Measurements from ENCODE around the gene CTBP2.
"Not testable (repeated sequence)": the region's sequence is repeated elsewhere in the genome, so short reads cannot be mapped to it uniquely, and the experiment has no call there.

Gene CTBP2

DNA sequence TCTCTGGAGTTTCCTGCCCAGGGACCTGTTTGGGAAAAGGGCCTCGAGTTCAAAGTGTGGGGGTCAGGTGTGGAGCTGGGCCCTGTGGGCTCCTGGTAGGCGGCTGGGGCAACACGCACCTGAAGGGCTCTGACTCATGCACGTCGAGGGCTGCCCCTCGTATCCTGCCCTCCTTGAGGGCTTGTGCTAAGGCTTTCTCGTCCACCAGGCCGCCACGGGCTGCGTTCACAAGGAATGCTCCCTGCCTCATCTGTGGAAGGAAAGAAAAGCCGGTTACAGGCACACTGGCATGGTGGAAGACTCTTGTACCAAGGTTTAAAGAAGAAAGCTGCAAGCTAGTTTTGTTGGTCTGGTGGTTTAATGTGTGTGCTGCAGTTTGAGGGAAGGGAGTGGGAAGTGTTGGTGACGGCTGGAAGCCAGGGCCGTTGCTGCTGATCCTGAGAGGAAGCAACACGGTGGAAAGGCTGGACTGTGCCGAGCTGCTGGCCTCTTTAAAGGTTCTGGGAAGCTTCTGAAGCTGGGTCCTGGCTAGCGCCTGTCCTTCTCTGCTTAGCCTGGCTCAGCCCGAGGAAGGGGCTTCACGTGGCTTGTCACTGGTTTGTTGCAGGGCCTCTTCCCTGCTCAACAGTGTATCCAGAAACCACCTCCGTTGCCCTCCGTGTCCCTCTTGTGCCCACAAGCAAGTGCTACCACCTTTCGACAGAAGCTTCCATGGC lies 166.5 kb downstream of the CTBP2 start:
- no peak for TF ChIP-seq Cebpa-rat (IDR thresholded peaks at IDR 0.05)
- no peaks in the 10 kb centered on the region for H3K27me3 ChIP-seq
- no peak overlapping the region for H3K4me3 ChIP-seq
- peaks cover 24% of the 10 kb centered on the region for H3K4me1 ChIP-seq
- no peak overlapping the region for H3K9ac ChIP-seq
- H3K9me3 ChIP-seq: no peaks in the 10 kb centered on the region
- H3K36me3 ChIP-seq: peaks cover 97% of the 10 kb centered on the region
- peaks cover 95% of the 10 kb centered on the region for H4K20me1 ChIP-seq
- H3K27ac ChIP-seq: no peak overlapping the region
- H3K4me2 ChIP-seq: no peak overlapping the region

GRCh38 chr10:124993345-124993708 lies 167.0 kb downstream of the CTBP2 start:
- Histone ChIP-seq H3K9me3 (no peaks in the 10 kb centered on the region), H3K4me3 (no peak overlapping the region), H3K27ac (no peak overlapping the region), H3K4me1 (peaks cover 30% of the 10 kb centered on the region), H3K36me3 (peaks cover 92% of the 10 kb centered on the region), H3K4me2 (no peak overlapping the region), H3K9ac (no peak overlapping the region), H3K27me3 (no peaks in the 10 kb centered on the region), H4K20me1 (peaks cover 89% of the 10 kb centered on the region)
- TF ChIP-seq Cebpa-rat (IDR thresholded peaks at IDR 0.05): no peak

DNA sequence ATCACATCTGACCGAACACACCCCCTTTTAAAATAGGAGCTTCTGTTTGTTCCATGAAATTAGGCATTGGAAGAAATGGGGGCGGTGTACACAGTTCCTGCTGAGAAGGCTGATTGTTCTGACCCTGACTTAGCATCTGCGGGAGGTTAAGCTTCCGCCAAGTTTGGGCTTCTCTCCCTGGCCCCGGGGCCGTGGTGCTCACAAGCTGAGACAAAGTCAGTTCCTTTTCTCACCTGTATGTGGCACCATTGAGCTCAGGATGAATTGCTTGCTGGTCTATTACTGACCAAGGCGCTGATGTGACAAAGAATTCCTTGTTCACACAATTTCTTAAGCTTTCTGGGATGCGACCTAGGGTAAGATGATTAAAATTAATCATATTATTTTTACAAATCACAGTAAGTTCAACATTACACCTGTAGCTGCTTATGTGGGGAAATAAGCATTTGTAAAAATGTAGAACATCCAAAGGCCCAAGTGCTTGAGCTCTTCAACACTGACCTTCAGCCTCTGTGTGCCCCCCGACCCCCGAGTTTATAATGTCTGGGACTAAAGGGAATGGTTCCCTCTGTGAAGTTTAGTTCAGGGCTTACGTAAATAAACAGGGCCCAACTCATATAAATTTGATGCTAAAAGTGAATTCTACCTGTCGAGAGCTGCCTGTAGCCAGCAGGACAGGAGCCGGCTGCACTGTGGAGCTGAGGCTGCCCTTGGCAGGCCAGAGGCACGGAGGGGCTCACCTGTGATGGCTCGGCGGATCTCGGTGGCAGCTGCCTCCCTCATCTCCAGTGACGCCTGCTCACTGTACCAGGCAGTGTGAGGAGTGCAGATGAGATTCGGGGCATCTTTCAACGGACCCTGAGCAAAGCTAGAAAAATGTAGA lies 167.7 kb downstream of the CTBP2 start:
- Histone ChIP-seq H4K20me1 (peaks cover 89% of the 10 kb centered on the region), H3K36me3 (peaks cover 90% of the 10 kb centered on the region)

GRCh38 chr10:124991835-124992234 lies 168.5 kb downstream of the CTBP2 start:
- Histone ChIP-seq H3K36me3 (peaks cover 90% of the 10 kb centered on the region), H3K9me3 (no peaks in the 10 kb centered on the region), H3K27ac (no peak overlapping the region), H3K9ac (no peak overlapping the region), H3K4me3 (no peak overlapping the region), H3K27me3 (no peaks in the 10 kb centered on the region), H3K4me1 (peaks cover 30% of the 10 kb centered on the region), H3K4me2 (no peak overlapping the region), H4K20me1 (peaks cover 90% of the 10 kb centered on the region)
- TF ChIP-seq Cebpa-rat (IDR thresholded peaks at IDR 0.05): no peak

More for the DNA sequence above, 167.7 kb downstream of the CTBP2 start:
- TF ChIP-seq Cebpa-rat (IDR thresholded peaks at IDR 0.05): no peak
- H3K27ac ChIP-seq: no peak overlapping the region
- H3K27me3 ChIP-seq: no peaks in the 10 kb centered on the region
- H3K9me3 ChIP-seq: no peaks in the 10 kb centered on the region
- no peak overlapping the region for H3K4me2 ChIP-seq
- H3K9ac ChIP-seq: no peak overlapping the region
- no peak overlapping the region for H3K4me3 ChIP-seq
- peaks cover 30% of the 10 kb centered on the region for H3K4me1 ChIP-seq

GRCh38 chr10:124990671-124991625 lies 169.4 kb downstream of the CTBP2 start:
- Histone ChIP-seq H3K4me1 (peaks cover 30% of the 10 kb centered on the region), H3K9me3 (no peaks in the 10 kb centered on the region), H3K27ac (no peak overlapping the region), H3K4me3 (no peak overlapping the region), H3K36me3 (peaks cover 90% of the 10 kb centered on the region), H3K4me2 (no peak overlapping the region), H3K27me3 (no peaks in the 10 kb centered on the region), H4K20me1 (peaks cover 91% of the 10 kb centered on the region), H3K9ac (no peak overlapping the region)
- TF ChIP-seq Cebpa-rat (IDR thresholded peaks at IDR 0.05): no peak

- peak overlapping the region; percentile 43 for H3K4me2 ChIP-seq
Observed at GRCh38 chr10:124989526-124989925, 170.8 kb downstream of the CTBP2 start.

GRCh38 chr10:124988753-124989152 lies 171.6 kb downstream of the CTBP2 start:
- Histone ChIP-seq H3K36me3 (peaks cover 90% of the 10 kb centered on the region), H3K4me1 (peaks cover 30% of the 10 kb centered on the region), H4K20me1 (peaks cover 89% of the 10 kb centered on the region), H3K4me2 (peak overlapping the region; percentile 43; the same call in 1 of the 2 replicates)
- H3K9me3 ChIP-seq, H3K27me3 ChIP-seq, H3K9ac ChIP-seq, H3K4me3 ChIP-seq, H3K27ac ChIP-seq: not testable (repeated sequence)

More at GRCh38 chr10:124989526-124989925, 170.8 kb downstream of the CTBP2 start:
- peaks cover 89% of the 10 kb centered on the region for H4K20me1 ChIP-seq
- H3K27me3 ChIP-seq: no peaks in the 10 kb centered on the region
- peaks cover 90% of the 10 kb centered on the region for H3K36me3 ChIP-seq
- TF ChIP-seq Cebpa-rat (IDR thresholded peaks at IDR 0.05): no peak
- H3K27ac ChIP-seq: no peak overlapping the region
- H3K4me1 ChIP-seq: peaks cover 30% of the 10 kb centered on the region
- no peaks in the 10 kb centered on the region for H3K9me3 ChIP-seq
- H3K4me3 ChIP-seq: no peak overlapping the region
- H3K9ac ChIP-seq: no peak overlapping the region

DNA sequence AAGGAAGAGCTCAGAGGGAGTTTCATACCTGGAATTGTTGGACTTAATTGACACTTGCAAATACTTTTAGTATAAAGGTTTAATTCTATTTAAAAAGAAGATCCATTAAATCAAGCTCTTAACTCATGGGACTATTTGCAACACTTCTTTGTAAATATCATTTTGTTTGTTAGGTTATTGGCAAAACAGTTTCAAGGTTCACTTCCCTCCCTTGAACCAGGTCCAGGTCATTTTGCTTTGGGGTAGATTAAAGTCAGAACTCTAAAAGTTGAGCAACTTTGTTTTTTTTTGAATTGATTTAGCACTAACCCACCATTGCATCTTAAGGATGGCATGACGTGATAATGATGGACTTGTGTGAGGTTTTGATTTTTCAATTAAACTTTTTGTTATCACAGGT lies 172.6 kb downstream of the CTBP2 start:
- no peak overlapping the region for H3K4me2 ChIP-seq

DNA sequence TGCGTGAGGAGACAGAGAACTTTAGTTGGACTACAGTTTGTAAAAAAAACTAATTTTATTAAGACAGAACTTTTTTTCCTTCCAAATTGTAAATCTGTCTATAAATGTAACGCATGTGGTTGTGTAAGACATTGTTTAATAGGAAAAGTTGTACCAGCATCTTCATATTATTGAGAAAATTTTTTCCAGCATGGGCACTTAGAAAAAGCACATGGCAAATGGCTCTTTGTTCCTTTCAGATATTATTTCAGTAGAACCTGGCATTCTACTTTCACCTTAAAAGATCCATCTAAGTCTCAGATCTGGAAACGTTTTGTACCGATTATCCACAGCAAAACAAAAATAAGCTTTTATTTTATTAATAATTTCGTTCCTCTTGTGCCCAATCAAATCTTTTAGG lies 175.2 kb downstream of the CTBP2 start:
- peaks cover 77% of the 10 kb centered on the region for H3K36me3 ChIP-seq
- H3K9ac ChIP-seq: no peak overlapping the region
- peaks cover 89% of the 10 kb centered on the region for H4K20me1 ChIP-seq
- no peak overlapping the region for H3K27ac ChIP-seq
- no peak for TF ChIP-seq Cebpa-rat (IDR thresholded peaks at IDR 0.05)
- no peaks in the 10 kb centered on the region for H3K27me3 ChIP-seq
- peaks cover 18% of the 10 kb centered on the region for H3K4me1 ChIP-seq
- H3K4me3 ChIP-seq: no peak overlapping the region
- H3K9me3 ChIP-seq: no peaks in the 10 kb centered on the region
- no peak overlapping the region for H3K4me2 ChIP-seq

More for the DNA sequence above, 172.6 kb downstream of the CTBP2 start:
- Histone ChIP-seq H3K36me3 (peaks cover 90% of the 10 kb centered on the region), H3K4me1 (peaks cover 30% of the 10 kb centered on the region), H3K27me3 (no peaks in the 10 kb centered on the region), H3K9ac (no peak overlapping the region), H3K27ac (no peak overlapping the region), H4K20me1 (peaks cover 89% of the 10 kb centered on the region), H3K9me3 (no peaks in the 10 kb centered on the region), H3K4me3 (no peak overlapping the region)
- TF ChIP-seq Cebpa-rat (IDR thresholded peaks at IDR 0.05): no peak

All from BLaER1 (cell line).